Skeletal muscle satellite cell (primary cell): Measurements from ENCODE around the gene FBXO2.
A peak's percentile ranks its signal among the peaks of the same experiment; 100 is the strongest.

ENCODE experiments used
- H3K27me3 ChIP-seq: 2 replicates; pipeline ENCODE4 v1.7.0; 2013; ENCODE audit warnings: low read length; ENCODE audit not compliant: control insufficient read depth, insufficient read depth
- H3K36me3 ChIP-seq: 2 replicates; pipeline ENCODE4 v1.7.0; 2013; ENCODE audit warnings: mild to moderate bottlenecking, control low read depth, low read length; ENCODE audit not compliant: insufficient read depth
- H3K4me1 ChIP-seq: 2 replicates; pipeline ENCODE4 v1.7.0; 2013; ENCODE audit warnings: low read length; ENCODE audit not compliant: control insufficient read depth, insufficient read depth
- H3K4me2 ChIP-seq: 2 replicates; pipeline ENCODE4 v1.7.0; 2013; ENCODE audit warnings: mild to moderate bottlenecking, low read length
- H3K4me3 ChIP-seq: 2 replicates; pipeline ENCODE4 v1.7.0; 2013; ENCODE audit warnings: low read length
- H3K9ac ChIP-seq: 2 replicates; pipeline ENCODE4 v1.7.0; 2013; ENCODE audit warnings: mild to moderate bottlenecking, low read depth, low read length, moderate library complexity
- H3K9me3 ChIP-seq: replicated peaks from 2 replicates; pipeline ENCODE4 v1.7.0; 2013; ENCODE audit warnings: mild to moderate bottlenecking, control low read depth, low read length

The FBXO2 gene

DNA sequence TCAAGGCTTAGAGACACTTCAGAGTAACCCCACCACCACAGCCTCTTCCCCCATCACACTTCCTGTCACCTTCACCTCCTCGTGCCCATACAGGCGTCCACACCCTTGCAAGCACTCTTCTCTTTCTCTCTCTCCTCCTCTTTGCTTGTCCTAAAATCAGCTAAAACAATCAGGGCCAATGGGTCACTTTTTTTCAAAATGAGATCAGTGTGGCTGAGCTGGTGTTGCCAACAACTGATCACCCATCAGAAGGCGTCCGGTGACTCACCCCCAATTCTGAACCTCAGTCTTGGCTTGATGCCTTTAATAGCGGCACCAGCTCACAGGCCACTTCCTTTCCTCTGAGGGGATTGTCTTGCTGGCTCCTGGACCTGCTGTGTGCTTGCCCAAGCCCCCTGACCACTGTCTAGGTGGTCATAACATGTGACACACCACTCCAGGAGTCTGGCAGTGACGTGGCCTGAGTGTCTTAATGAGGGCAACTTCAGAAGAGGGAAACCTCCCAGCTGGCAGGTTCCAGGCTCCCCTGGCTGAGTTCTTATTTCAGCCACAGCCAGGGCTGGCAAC, 38.9 kb upstream of the FBXO2 start:
- Histone ChIP-seq H3K9ac (no peak overlapping the region), H3K4me3 (no peak overlapping the region), H3K27me3 (peaks cover 62% of the 10 kb centered on the region), H3K36me3 (no peaks in the 10 kb centered on the region), H3K4me1 (peaks cover 20% of the 10 kb centered on the region), H3K9me3 (no peaks in the 10 kb centered on the region), H3K4me2 (peak overlapping the region; percentile 29)

DNA sequence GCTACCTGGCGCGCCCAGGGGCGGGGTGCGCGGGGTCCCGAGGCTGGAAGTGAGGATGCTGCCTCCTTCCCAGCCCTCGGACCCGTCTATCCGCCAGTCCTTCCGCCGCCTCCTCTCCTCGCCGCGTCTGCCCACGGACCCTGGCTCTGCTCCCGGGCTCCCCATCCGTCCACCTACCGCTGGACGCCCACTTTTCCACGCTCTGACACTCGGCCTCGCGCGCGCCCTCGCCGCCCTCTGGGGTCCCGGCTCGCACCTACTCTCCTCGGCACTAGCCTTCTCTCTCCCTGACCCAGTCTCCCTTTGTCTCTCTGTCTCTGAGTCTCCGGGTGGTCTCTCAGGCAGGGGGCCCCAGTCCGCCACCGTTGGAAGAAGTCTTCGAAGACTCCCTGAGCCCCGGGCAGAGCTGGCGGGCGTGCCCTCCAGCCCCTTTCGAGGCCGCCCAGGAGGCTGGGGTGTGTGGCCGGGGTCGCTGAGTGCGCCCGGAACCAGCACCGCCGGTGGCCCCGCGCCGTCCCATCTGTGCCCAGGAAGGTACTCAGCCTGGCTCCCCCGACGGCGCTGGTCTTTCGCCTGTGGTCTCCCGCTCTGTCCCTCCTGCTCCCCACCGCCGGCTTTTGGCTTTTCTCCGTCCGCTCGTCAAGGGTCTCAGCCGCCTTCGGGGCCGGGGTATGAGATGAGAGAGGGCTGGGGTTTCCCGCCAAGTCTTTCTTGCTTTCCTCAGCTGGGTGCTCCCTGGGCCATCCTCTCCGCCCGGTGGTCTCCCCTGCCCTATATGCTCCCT, 37.9 kb upstream of the FBXO2 start:
- Histone ChIP-seq H3K9ac (no peak overlapping the region), H3K27me3 (peaks cover 59% of the 10 kb centered on the region), H3K36me3 (no peaks in the 10 kb centered on the region), H3K4me1 (peaks cover 20% of the 10 kb centered on the region), H3K4me3 (no peak overlapping the region), H3K9me3 (no peaks in the 10 kb centered on the region), H3K4me2 (no peak overlapping the region)

DNA sequence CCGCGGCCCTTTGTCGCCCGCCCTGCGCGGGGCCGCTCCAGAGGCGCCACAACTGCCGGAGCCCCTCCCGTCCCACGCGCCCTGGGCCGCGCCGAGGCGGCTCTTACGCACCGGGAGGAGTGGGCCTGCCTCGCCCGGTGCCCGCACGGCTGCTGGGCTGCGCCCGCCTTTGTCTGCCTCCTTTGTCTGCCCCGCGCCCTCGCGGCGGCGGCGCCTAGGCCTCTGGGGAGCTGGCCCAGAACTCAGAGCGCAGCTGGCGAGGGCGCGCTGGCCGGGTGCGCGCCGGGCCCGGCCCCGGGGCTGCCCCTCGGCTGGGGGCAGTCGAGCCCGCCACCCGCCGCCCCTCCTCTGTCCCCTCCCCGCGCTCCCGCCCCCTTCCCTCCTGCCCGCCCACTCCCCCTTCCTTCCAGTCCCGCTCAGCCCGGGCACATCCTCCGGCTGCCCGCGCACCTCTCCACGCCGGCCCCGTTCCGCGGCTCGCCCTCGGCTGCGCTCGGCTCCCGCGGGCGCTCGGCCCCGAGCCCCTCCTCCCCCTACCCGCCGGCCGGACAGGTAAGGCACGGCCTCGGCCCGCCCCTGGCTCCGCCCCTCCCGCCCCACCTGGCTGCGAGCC, 37.2 kb upstream of the FBXO2 start, which contains the start of gene DRAXIN:
Gene DRAXIN, plus strand, starts transcription at position 409 of the 613 bp plus-strand sequence. CDS start 14,549 bp downstream, outside the sequence.
- no peaks in the 10 kb centered on the region for H3K9me3 ChIP-seq
- no peak within 1 kb of the TSS for H3K9ac ChIP-seq
- H3K4me3 ChIP-seq: peak within 1 kb of the TSS; percentile 53
- H3K4me2 ChIP-seq: peak within 1 kb of the TSS; percentile 71
- H3K36me3 ChIP-seq: no peaks in the 10 kb centered on the region
- H3K27me3 ChIP-seq: peaks cover 56% of the 10 kb centered on the region
- H3K4me1 ChIP-seq: peaks cover 20% of the 10 kb centered on the region

DNA sequence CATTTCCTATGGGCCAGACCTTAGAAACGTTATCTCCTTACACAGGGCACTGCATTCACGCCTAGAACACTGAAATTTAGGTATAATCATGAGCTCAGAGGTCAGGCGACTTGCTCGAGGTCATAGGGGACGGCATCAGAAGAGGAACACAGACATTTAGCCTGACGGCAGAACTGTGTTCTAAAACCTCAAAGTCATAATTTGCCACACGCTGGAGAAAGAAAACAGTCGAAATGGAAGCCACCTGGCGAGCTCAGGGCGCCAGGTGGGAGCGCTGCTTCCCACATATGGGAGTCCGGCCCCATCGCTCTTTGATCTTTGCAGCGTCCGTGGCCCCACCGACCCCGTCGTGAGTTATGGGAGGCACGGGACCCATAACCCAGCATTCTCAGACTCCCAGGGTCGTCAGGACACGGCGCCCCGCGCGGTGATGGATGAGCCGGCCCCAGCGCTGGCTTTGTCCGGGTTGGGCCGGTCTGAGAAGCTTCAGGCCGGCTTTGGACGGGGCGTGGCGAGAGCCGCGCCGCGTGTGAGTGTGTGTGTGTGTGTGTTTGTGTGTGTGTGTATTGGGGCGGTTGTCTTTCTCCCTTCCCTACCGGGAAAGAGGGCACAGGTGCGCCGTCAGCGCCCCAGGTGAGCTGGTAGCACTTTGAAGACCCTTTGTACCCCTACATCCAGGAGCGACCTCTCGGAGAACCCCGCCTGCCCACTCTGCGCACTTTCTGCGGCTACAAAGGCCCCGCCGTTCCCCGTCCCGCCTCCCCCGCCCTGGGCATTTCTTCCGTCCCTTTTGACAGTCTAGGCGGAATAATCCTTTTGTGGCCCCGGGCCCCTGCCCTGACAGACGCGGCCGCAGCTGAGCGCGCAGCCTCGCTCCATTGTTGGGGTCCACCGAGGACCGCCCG, 36.4 kb upstream of the FBXO2 start:
- Histone ChIP-seq H3K9me3 (no peaks in the 10 kb centered on the region), H3K4me3 (peak overlapping the region; percentile 53), H3K27me3 (peaks cover 62% of the 10 kb centered on the region), H3K4me2 (peak overlapping the region; percentile 71), H3K9ac (no peak overlapping the region), H3K36me3 (no peaks in the 10 kb centered on the region), H3K4me1 (peaks cover 20% of the 10 kb centered on the region)

DNA sequence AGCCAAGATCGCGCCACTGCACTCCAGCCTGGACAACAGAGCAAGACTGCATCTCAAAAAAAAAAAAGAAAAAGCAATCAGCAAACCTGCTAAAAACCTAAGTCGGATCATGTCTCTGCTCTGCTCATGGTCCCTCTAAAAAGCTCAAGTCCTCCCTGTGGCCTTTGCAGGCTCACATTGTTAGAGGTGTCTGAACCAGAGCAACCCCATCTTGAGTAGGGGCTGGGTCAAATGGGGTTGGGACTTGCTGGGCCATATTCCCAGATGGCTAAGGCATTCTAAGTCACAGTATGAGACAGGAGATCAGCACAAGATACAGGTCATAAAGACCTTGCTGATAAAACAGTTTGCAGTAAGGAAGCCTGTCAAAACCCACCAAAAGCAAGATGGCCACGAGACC, 34.3 kb upstream of the FBXO2 start:
- Histone ChIP-seq H3K9me3 (no peaks in the 10 kb centered on the region), H3K4me3 (no peak overlapping the region), H3K27me3 (peaks cover 54% of the 10 kb centered on the region), H3K4me2 (no peak overlapping the region), H3K4me1 (peaks cover 16% of the 10 kb centered on the region), H3K9ac (no peak overlapping the region), H3K36me3 (no peaks in the 10 kb centered on the region)

DNA sequence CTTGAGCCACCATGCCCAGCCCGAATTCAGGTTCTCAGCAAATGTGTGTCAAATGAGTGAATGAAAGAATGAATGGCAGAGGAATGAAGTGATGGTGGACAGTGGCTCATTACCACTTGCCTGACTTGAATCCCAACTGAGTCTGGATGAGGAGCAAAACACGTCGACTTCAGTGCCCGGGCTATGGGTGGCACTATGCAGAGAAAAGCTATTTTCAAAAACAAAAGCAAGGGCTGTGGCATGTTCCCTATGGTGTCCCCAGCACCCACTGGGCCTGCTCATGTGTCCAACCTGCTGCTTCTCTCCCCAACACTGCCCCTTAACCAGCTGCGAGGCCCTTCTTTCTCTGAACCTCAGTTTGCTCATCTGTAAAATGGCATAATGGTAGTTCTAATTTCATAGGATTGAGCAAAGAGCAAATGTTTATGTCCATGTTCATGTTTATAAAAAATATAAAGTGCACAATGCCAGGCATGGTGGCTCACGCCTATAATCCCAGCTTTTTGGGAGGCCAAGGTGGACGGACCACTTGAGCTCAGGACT, 31.1 kb upstream of the FBXO2 start:
- H3K4me1 ChIP-seq: peaks cover 16% of the 10 kb centered on the region
- no peaks in the 10 kb centered on the region for H3K9me3 ChIP-seq
- H3K9ac ChIP-seq: no peak overlapping the region
- no peak overlapping the region for H3K4me3 ChIP-seq
- H3K27me3 ChIP-seq: peaks cover 34% of the 10 kb centered on the region
- H3K36me3 ChIP-seq: no peaks in the 10 kb centered on the region
- no peak overlapping the region for H3K4me2 ChIP-seq

DNA sequence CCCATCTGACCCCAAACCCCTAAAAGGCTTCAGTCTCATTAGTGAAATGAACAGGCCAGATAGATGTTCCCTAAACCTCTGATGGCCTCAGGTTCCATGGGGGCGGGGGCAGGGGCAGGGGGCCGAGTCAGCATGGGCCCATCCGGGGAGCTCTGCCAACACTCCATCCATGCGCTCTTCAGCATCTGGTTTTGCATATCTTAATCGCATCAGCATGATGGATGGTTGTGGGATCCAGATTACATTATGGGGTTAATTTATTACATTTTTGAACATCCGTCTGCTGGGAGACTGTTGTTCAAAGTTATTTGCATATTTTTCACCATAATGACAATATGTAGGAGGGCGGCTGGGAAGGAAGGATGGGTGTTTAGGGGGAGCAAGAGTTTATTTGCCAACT, 29.8 kb upstream of the FBXO2 start:
- Histone ChIP-seq H3K27me3 (peaks cover 25% of the 10 kb centered on the region), H3K4me2 (no peak overlapping the region), H3K9ac (no peak overlapping the region), H3K4me1 (peaks cover 18% of the 10 kb centered on the region), H3K36me3 (no peaks in the 10 kb centered on the region), H3K9me3 (no peaks in the 10 kb centered on the region), H3K4me3 (no peak overlapping the region)

DNA sequence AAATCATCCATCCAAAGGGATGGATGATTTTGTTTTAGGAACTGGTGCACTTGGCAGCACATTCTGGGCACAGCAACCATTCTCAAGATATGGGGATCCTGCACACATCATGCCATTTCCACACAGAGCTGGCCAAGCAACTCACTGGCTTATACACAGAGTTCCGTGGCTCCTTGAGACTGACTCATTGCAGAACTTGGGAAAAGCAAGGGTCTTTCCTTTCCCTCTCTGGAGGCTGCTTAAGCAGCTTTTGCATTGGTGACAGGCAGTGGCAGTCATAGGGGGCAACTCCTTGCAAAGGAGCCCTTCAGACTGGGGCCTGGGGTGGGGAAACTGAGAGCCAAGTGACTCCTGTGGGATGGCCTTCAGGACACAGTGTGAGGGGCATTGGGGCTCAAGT, 28.6 kb upstream of the FBXO2 start:
- Histone ChIP-seq H3K27me3 (peaks cover 17% of the 10 kb centered on the region), H3K9ac (no peak overlapping the region), H3K4me2 (no peak overlapping the region), H3K4me1 (peaks cover 18% of the 10 kb centered on the region), H3K36me3 (no peaks in the 10 kb centered on the region), H3K4me3 (no peak overlapping the region), H3K9me3 (no peaks in the 10 kb centered on the region)

DNA sequence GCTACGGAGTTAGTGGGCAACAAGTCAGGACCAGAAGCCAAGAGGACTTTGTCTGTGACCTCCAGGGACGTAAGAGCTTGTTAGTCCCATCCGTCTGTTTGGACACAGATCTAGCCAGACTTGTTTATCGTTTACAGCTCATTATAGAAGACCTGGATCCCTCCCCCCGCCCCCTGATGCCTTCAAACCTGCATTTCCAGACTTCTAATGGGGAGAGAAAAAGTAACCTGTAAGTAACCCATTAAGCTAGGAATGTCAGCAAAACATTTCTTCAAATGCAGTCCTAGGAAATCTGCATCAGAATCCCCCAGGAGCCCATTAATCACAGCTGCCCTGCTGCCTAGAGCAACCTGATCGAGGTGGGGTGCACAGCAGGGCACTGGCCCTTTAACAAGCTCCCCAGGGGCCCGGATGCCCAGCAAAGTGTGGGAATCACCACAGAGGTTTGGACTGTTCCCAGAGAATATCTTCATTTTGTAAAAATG, 28.1 kb upstream of the FBXO2 start:
- peak overlapping the region; percentile 80 for H3K4me2 ChIP-seq
- no peak overlapping the region for H3K4me3 ChIP-seq
- peak overlapping the region; percentile 85 for H3K9ac ChIP-seq
- H3K27me3 ChIP-seq: peaks cover 14% of the 10 kb centered on the region
- H3K4me1 ChIP-seq: peaks cover 18% of the 10 kb centered on the region
- H3K9me3 ChIP-seq: no peaks in the 10 kb centered on the region
- H3K36me3 ChIP-seq: no peaks in the 10 kb centered on the region

DNA sequence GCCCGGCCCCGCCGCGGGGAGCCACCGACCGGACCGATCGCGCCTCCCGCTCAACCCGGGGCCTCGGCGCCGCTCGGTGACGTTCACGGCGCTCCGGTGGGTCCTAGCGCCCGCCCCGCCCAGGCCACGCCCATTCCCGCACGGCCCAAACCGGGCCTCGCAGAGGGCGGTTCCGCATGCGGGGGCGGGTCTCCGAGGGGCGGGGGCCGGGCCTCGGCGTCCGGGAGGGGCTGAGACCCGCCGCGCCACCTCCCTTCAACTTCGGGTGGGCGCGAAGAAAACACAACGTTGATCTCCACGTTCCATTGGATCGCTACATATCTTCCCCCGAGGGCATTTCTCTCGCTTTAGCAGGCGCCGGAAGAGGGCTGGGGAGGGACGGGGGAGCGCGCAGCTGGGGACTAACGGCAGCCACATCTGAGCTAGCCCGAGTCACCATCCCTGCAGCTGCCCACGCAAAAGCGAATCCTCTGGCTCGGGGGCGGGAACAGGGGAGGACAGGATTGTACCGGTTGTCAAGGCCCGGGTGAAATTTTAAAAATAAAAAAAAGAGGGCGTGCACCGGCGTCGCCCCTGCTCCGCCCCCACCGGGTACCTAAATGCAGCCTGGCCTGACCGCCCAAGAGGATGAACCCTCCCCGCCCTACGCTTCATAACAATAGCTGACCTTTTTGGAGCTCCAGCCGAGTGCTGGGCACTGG, 27.0 kb upstream of the FBXO2 start, which contains the start of gene MAD2L2:
Gene MAD2L2, minus strand, starts transcription at position 78 of the 701 bp plus-strand sequence. CDS start 547 bp downstream, outside the sequence.
- peak within 1 kb of the TSS; percentile 85 for H3K9ac ChIP-seq
- H3K27me3 ChIP-seq: peaks cover 12% of the 10 kb centered on the region
- peak within 1 kb of the TSS; percentile 95 for H3K4me3 ChIP-seq
- peak within 1 kb of the TSS; percentile 80 for H3K4me2 ChIP-seq
- H3K36me3 ChIP-seq: no peaks in the 10 kb centered on the region
- peaks cover 18% of the 10 kb centered on the region for H3K4me1 ChIP-seq
- no peaks in the 10 kb centered on the region for H3K9me3 ChIP-seq
